Endothelial cell of hepatic sinusoid (primary cell): ENCODE results near the gene UBA3.

ENCODE experiments used
- in situ Hi-C: cut with HindIII; loops from 2 replicates; pipeline ENCODE4 v1.10.0; 2017; ENCODE audit warnings: low sequenced_read_pairs

Gene UBA3

GRCh38 chr3:69014022-69014580 lies 66.1 kb downstream of the UBA3 start:
- in situ Hi-C loops: no loop called here

- in situ Hi-C loops: no loop called here
These were observed 66.7 kb downstream of the UBA3 start, which contains the start of gene EOGT for GRCh38 chr3:69013253-69014021. Gene EOGT, minus strand, starts transcription at chr3:69013684. Its CDS starts 3,838 bp downstream, at chr3:69009846.

GRCh38 chr3:69012800-69013252 lies 67.3 kb downstream of the UBA3 start:
- in situ Hi-C loops: no loop called here

- in situ Hi-C loops: no loop called here
These were observed 67.9 kb downstream of the UBA3 start for GRCh38 chr3:69012100-69012799.

GRCh38 chr3:69011096-69011730 lies 69.0 kb downstream of the UBA3 start:
- in situ Hi-C loops: no loop called here

- in situ Hi-C loops: no loop called here
These were observed 70.4 kb downstream of the UBA3 start for GRCh38 chr3:69009559-69010410.

- in situ Hi-C loops: no loop called here
These were observed 71.2 kb downstream of the UBA3 start for GRCh38 chr3:69008980-69009379.

DNA sequence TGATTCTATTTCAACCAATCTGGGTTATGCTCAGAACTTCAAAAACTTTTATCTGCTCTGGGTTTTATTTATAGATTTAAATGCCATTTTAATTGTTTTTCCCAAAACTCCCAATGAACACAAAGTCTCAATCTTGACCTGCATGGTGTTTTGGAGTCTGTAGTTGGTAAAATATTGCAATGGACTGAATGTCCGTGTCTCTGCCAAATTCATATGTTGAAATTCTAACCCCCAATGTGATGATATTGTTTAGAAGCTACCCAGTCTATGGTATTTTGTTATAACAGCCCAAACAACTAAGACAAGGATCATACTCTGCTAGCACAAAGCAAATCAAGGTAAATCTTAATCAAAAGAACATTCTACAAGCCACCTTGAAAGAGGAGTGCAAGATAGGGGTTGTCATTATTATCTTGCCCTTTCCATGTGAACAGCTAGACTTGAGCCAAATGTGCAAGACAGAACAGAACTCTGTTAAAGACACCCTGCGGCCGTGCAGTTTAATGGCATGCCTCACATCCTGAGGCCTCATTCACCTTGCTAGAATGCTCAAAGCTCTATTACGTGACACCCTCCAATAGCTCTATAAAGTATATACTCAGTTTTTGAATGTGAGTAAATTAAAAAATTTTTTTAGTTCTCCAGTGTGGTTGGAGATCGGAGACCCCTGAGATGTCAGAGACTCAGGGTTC lies 74.2 kb downstream of the UBA3 start:
- in situ Hi-C loops: no loop called here

DNA sequence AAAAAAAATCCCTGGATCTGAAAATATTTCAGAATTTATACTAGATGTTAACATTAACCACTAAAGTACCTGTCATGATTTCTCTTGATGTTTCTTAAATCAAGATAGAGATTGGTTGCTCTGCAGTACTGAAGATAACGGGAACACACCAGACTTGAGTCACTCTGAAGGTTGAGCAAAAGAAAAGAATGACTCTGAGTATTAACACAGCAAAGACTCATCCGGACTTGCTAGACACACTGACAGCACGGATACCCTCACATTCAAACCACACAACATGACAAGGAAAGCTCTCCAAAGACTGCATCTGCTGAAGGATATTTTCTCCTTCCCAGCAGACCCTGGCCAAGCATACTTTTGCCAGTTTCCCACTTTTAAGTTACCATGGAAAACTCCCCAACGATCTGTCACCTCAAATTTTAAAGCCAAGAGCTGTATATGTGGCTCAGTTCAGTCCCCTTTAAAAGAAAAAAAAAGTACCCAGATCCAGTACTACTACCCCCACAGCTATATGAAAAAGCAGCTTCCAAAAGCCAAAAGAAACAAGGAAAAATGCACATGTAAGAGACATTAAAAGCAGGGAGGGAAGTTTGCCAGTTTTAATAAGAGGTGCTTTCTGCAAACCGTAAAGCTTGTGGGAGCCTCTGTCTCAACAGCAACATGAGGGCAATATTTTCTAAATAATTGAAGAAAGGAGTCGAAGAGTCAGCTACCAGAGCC lies 74.9 kb downstream of the UBA3 start:
- in situ Hi-C loops: no loop called here
